Spleen (tissue), 7 donors: ENCODE results near the gene C5orf52.

Source experiments
- POLR2A ChIP-seq, 3 donors: fragments of 450-650 bp; IDR thresholded peaks; one replicate each; pipeline ENCODE4 v1.5.1; 2017; ENCODE audit warnings: antibody characterized with exemption in 3 of 3, mild to moderate bottlenecking in 1 of 3
- POLR2AphosphoS5 ChIP-seq, 3 donors: sonication (generic); formaldehyde crosslinking; IDR thresholded peaks; one replicate each; pipeline ENCODE4 v1.5.1; 2017; ENCODE audit warnings: antibody characterized with exemption in 3 of 3
- TF ChIP-seq, protein P1 (sequence below), 11 experiments: fragments of 200-600 bp in 7 of 11; fragments of 450-650 bp in 4 of 11; sonication (generic) in 4 of 11; IDR thresholded peaks in 8 of 11; conservative IDR thresholded peaks in 3 of 11; 1 replicate in 7 of 11; 2 replicates in 4 of 11; pipeline versions ENCODE4 v1.4.0 to v1.8.0; 2016 to 2021; ENCODE audit warnings: antibody characterized with exemption in 11 of 11, inconsistent platforms in 4 of 11, mild to moderate bottlenecking in 1 of 11
- donor health status: DM: no; HTN: no; CAD: no; lungs with moderate emphysema.
- donor health status: DM: no; HTN: no; CAD: no.
- donor health status: DM: no; HTN: no; CAD: no.

GRCh38 chr5:157679801-157680200 lies 8.5 kb downstream of the C5orf52 start:
- TF ChIP-seq POLR2AphosphoS5 (IDR thresholded peaks at IDR 0.05) (no peak), POLR2A (IDR thresholded peaks at IDR 0.05) (no peak)
- TF ChIP-seq, protein P1, sequence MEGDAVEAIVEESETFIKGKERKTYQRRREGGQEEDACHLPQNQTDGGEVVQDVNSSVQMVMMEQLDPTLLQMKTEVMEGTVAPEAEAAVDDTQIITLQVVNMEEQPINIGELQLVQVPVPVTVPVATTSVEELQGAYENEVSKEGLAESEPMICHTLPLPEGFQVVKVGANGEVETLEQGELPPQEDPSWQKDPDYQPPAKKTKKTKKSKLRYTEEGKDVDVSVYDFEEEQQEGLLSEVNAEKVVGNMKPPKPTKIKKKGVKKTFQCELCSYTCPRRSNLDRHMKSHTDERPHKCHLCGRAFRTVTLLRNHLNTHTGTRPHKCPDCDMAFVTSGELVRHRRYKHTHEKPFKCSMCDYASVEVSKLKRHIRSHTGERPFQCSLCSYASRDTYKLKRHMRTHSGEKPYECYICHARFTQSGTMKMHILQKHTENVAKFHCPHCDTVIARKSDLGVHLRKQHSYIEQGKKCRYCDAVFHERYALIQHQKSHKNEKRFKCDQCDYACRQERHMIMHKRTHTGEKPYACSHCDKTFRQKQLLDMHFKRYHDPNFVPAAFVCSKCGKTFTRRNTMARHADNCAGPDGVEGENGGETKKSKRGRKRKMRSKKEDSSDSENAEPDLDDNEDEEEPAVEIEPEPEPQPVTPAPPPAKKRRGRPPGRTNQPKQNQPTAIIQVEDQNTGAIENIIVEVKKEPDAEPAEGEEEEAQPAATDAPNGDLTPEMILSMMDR (IDR thresholded peaks at IDR 0.05 in 8 of 11, conservative IDR thresholded peaks at IDR 0.05 in 3 of 11): no peak
